GM11168 (cell line): ENCODE data around the gene COBLL1.

ENCODE experiments used
- in situ Hi-C: fragments of 300-500 bp; cut with MboI; formaldehyde crosslinking; loops from one replicate; pipeline ENCODE4 v1.12.0; 2022; ENCODE audit warnings: low sequenced_read_pairs; ENCODE audit not compliant: unreplicated experiment

The COBLL1 gene

GRCh38 chr2:164693390-164693789 is 148.2 kb downstream of the COBLL1 start:
- in situ Hi-C loops, result no loop called here

GRCh38 chr2:164692958-164693357 is 148.7 kb downstream of the COBLL1 start:
- in situ Hi-C loops, result no loop called here

GRCh38 chr2:164692114-164692513 is 149.5 kb downstream of the COBLL1 start:
- in situ Hi-C loops, result no loop called here

GRCh38 chr2:164691346-164691887 is 150.2 kb downstream of the COBLL1 start:
- in situ Hi-C loops, result no loop called here

- in situ Hi-C loops, result no loop called here
Observed at GRCh38 chr2:164690361-164690760, 151.3 kb downstream of the COBLL1 start.

- in situ Hi-C loops, result no loop called here
Observed at GRCh38 chr2:164688896-164689419, 152.7 kb downstream of the COBLL1 start.

GRCh38 chr2:164681009-164681408 is 160.6 kb downstream of the COBLL1 start:
- in situ Hi-C loops, result no loop called here

- in situ Hi-C loops, result no loop called here
Observed at GRCh38 chr2:164678631-164679149, 162.9 kb downstream of the COBLL1 start.

GRCh38 chr2:164677733-164678132 is 163.9 kb downstream of the COBLL1 start:
- in situ Hi-C loops, result no loop called here

- in situ Hi-C loops, result no loop called here
Observed at GRCh38 chr2:164677271-164677670, 164.4 kb downstream of the COBLL1 start.

- in situ Hi-C loops, result no loop called here
Observed at GRCh38 chr2:164675687-164676086, 165.9 kb downstream of the COBLL1 start.

GRCh38 chr2:164675027-164675426 is 166.6 kb downstream of the COBLL1 start:
- in situ Hi-C loops, result no loop called here

- in situ Hi-C loops, result no loop called here
Observed at GRCh38 chr2:164671664-164672396, 169.8 kb downstream of the COBLL1 start.

GRCh38 chr2:164669291-164669690 is 172.3 kb downstream of the COBLL1 start:
- in situ Hi-C loops, result no loop called here

- in situ Hi-C loops, result no loop called here
Observed at GRCh38 chr2:164667566-164667965, 174.1 kb downstream of the COBLL1 start.

GRCh38 chr2:164664070-164664469 is 177.6 kb downstream of the COBLL1 start:
- in situ Hi-C loops, result no loop called here

GRCh38 chr2:164662868-164663631 is 178.6 kb downstream of the COBLL1 start:
- in situ Hi-C loops, result no loop called here

GRCh38 chr2:164662066-164662465 is 179.6 kb downstream of the COBLL1 start:
- in situ Hi-C loops, result no loop called here

GRCh38 chr2:164661349-164661748 is 180.3 kb downstream of the COBLL1 start:
- in situ Hi-C loops, result no loop called here

- in situ Hi-C loops, result no loop called here
Observed at GRCh38 chr2:164657129-164657528, 184.5 kb downstream of the COBLL1 start.

- in situ Hi-C loops, result no loop called here
Observed at GRCh38 chr2:164655750-164656149, 185.9 kb downstream of the COBLL1 start.
